H9 (cell line): ENCODE results near the gene ATRN. TPM values are rescaled to one million over a fixed set of nuclear protein-coding genes. Genes with fewer than 3 reads are reported as not detected.

Experiments used
- DNase-seq: peaks from one replicate; pipeline ENCODE4 v3.0.0-alpha.2; 2017
- H2AFZ ChIP-seq: one replicate; pipeline ENCODE4 v1.6.1; 2013; ENCODE audit warnings: mild to moderate bottlenecking, low read length, control low read depth, moderate library complexity
- H2AK5ac ChIP-seq: 2 replicates; pipeline ENCODE4 v1.6.1; 2013; ENCODE audit warnings: low read length, control low read depth, mixed read lengths; ENCODE audit not compliant: insufficient read length
- H2BK120ac ChIP-seq: one replicate; pipeline ENCODE4 v1.6.1; 2013; ENCODE audit warnings: low read depth, mild to moderate bottlenecking, low read length, control low read depth, inconsistent platforms; ENCODE audit not compliant: poor library complexity, severe bottlenecking
- H2BK12ac ChIP-seq: 2 replicates; pipeline ENCODE4 v1.6.1; 2013; ENCODE audit warnings: low read length, control low read depth, mixed read lengths, low read depth; ENCODE audit not compliant: insufficient read length
- H2BK15ac ChIP-seq: 2 replicates; pipeline ENCODE4 v1.6.1; 2013; ENCODE audit warnings: low read depth, low read length, control low read depth
- H2BK20ac ChIP-seq: one replicate; pipeline ENCODE4 v1.6.1; 2013; ENCODE audit warnings: low read depth, mild to moderate bottlenecking, low read length, control low read depth, inconsistent platforms; ENCODE audit not compliant: poor library complexity, severe bottlenecking
- H2BK5ac ChIP-seq: 2 replicates; pipeline ENCODE4 v1.6.1; 2013; ENCODE audit warnings: low read length, control low read depth, mixed read lengths; ENCODE audit not compliant: insufficient read length
- H3K14ac ChIP-seq: 2 replicates; pipeline ENCODE4 v1.6.1; 2013; ENCODE audit warnings: low read length, control low read depth; ENCODE audit not compliant: insufficient read depth
- H3K18ac ChIP-seq: 2 replicates; pipeline ENCODE4 v1.6.1; 2013; ENCODE audit warnings: low read depth, mild to moderate bottlenecking, mixed read lengths, low read length, control low read depth; ENCODE audit not compliant: insufficient read length
- H3K23ac ChIP-seq: 2 replicates; pipeline ENCODE4 v1.6.1; 2013; ENCODE audit warnings: low read length, control low read depth, mixed read lengths, low read depth; ENCODE audit not compliant: insufficient read length
- H3K23me2 ChIP-seq: 2 replicates; pipeline ENCODE4 v1.6.1; 2013; ENCODE audit warnings: low read depth, mild to moderate bottlenecking, mixed read lengths, low read length, control low read depth; ENCODE audit not compliant: insufficient read length, poor library complexity, severe bottlenecking
- H3K27ac ChIP-seq: 2 replicates; pipeline ENCODE4 v1.5.1; 2013; ENCODE audit warnings: low read length, control low read depth, mixed read lengths, low read depth; ENCODE audit not compliant: insufficient read length
- H3K27me3 ChIP-seq: 2 replicates; pipeline ENCODE4 v1.6.1; 2013; ENCODE audit warnings: low read length, control low read depth, inconsistent platforms; ENCODE audit not compliant: insufficient read depth
- H3K4ac ChIP-seq: 2 replicates; pipeline ENCODE4 v1.6.1; 2013; ENCODE audit warnings: low read depth, mild to moderate bottlenecking, control low read depth, inconsistent platforms, low read length, moderate library complexity
- H3K4me1 ChIP-seq: 2 replicates; pipeline ENCODE4 v1.6.1; 2013; ENCODE audit warnings: low read length, control low read depth, inconsistent platforms; ENCODE audit not compliant: insufficient read depth
- H3K4me2 ChIP-seq: 2 replicates; pipeline ENCODE4 v1.6.1; 2013; ENCODE audit warnings: low read length, control low read depth, mixed read lengths; ENCODE audit not compliant: insufficient read length, insufficient read depth
- H3K56ac ChIP-seq: 2 replicates; pipeline ENCODE4 v1.6.1; 2013; ENCODE audit warnings: low read depth, mild to moderate bottlenecking, mixed read lengths, low read length, control low read depth; ENCODE audit not compliant: insufficient read length
- H3K79me1 ChIP-seq: 2 replicates; pipeline ENCODE4 v1.6.1; 2013; ENCODE audit warnings: low read depth, mild to moderate bottlenecking, moderate library complexity, low read length, control low read depth, inconsistent platforms; ENCODE audit not compliant: insufficient read depth, poor library complexity, severe bottlenecking
- H3K79me2 ChIP-seq: 2 replicates; pipeline ENCODE4 v1.6.1; 2013; ENCODE audit warnings: low read length, control low read depth, inconsistent platforms; ENCODE audit not compliant: insufficient read depth
- H3K9ac ChIP-seq: 2 replicates; pipeline ENCODE4 v1.6.1; 2013; ENCODE audit warnings: low read length, control low read depth, mixed read lengths; ENCODE audit not compliant: insufficient read length; ENCODE audit errors: extremely low read depth
- H3K9me3 ChIP-seq: one replicate; pipeline ENCODE4 v1.6.1; 2013; ENCODE audit warnings: low read depth, low read length, inconsistent platforms; ENCODE audit not compliant: control insufficient read depth
- H3T11ph ChIP-seq: one replicate; pipeline ENCODE4 v1.6.1; 2013; ENCODE audit warnings: mild to moderate bottlenecking, low read length, control low read depth, inconsistent platforms
- H4K20me1 ChIP-seq: one replicate; pipeline ENCODE4 v1.6.1; 2013; ENCODE audit not compliant: control insufficient read depth, insufficient read length, insufficient read depth
- H4K5ac ChIP-seq: 2 replicates; pipeline ENCODE4 v1.6.1; 2013; ENCODE audit warnings: low read depth, mild to moderate bottlenecking, mixed read lengths, low read length, control low read depth; ENCODE audit not compliant: insufficient read length
- H4K8ac ChIP-seq: replicated peaks from 2 replicates; pipeline ENCODE4 v1.6.1; 2013; ENCODE audit warnings: low read length, control low read depth, mixed read lengths, low read depth; ENCODE audit not compliant: insufficient read length
- H4K91ac ChIP-seq: 2 replicates; pipeline ENCODE4 v1.6.1; 2013; ENCODE audit warnings: low read depth, mild to moderate bottlenecking, moderate library complexity, mixed read lengths, low read length, control low read depth; ENCODE audit not compliant: insufficient read length
- H3K27ac Mint-ChIP-seq, 3 experiments: 2 replicates in 2 of 3; 3 replicates in 1 of 3; pipeline ENCODE4 v1.8.0; 2020 to 2021; ENCODE audit warnings: mixed read lengths in 3 of 3, mild to moderate bottlenecking in 1 of 3, moderate library complexity in 1 of 3
- H3K27me3 Mint-ChIP-seq: 2 replicates; pipeline ENCODE4 v1.8.0; 2021; ENCODE audit warnings: low read depth, mild to moderate bottlenecking, moderate library complexity, mixed read lengths
- H3K36me3 Mint-ChIP-seq, 3 experiments: 2 replicates in 2 of 3; 3 replicates in 1 of 3; pipeline ENCODE4 v1.8.0; 2020 to 2021; ENCODE audit warnings: low read depth in 3 of 3, mixed read lengths in 3 of 3; ENCODE audit not compliant: insufficient read depth in 1 of 3
- H3K4me1 Mint-ChIP-seq, 2 experiments: 2 replicates each; pipeline ENCODE4 v1.8.0; 2020; ENCODE audit warnings: mixed read lengths in 2 of 2
- H3K4me3 Mint-ChIP-seq, 2 experiments: 2 replicates in 1 of 2; 3 replicates in 1 of 2; pipeline ENCODE4 v1.8.0; 2020 to 2021; ENCODE audit warnings: mild to moderate bottlenecking in 2 of 2, mixed read lengths in 2 of 2, moderate library complexity in 1 of 2
- H3K9me3 Mint-ChIP-seq, 2 experiments: 2 replicates in 1 of 2; 3 replicates in 1 of 2; pipeline ENCODE4 v1.8.0; 2020; ENCODE audit warnings: mild to moderate bottlenecking in 2 of 2, mixed read lengths in 2 of 2, moderate library complexity in 1 of 2
- CTCF ChIP-seq: fragments of 200-600 bp; sonication (generic); conservative IDR thresholded peaks from 3 replicates; pipeline ENCODE4 v1.8.0; 2021; ENCODE audit warnings: antibody characterized with exemption, mild to moderate bottlenecking
- WGBS: extraction: QIAGEN DNeasy Blood & Tissue Kit; methylation state at CpG from one replicate; pipeline ENCODE4 v1.1.7; 2013; ENCODE audit warnings: missing lambda C conversion rate, low lambda C conversion rate, mixed read lengths; ENCODE audit not compliant: insufficient read length; ENCODE audit errors: extremely low coverage; 5-methylcytosine and 5-hydroxymethylcytosine counted together
- total RNA-seq: library from RNA; stranded (reverse); gene quantifications from 2 replicates; pipeline ENCODE4 v1.2.1, GENCODE V29; 2021

Gene ATRN
- total RNA-seq, 1 experiment from 2014 or later, result 23.1 TPM

- no CpG with 5 or more reads among the region's 9 CpGs for WGBS
- no peak overlapping the region for H2AFZ ChIP-seq
- H2BK20ac ChIP-seq, result no peak overlapping the region
- no peak overlapping the region for H3K18ac ChIP-seq
- H3K56ac ChIP-seq, result no peak overlapping the region
- no peak overlapping the region for H2BK12ac ChIP-seq
- no peaks in the 10 kb centered on the region; a peak in 1 of 7 replicates for H3K36me3 Mint-ChIP-seq
- H3K4me3 Mint-ChIP-seq, result no peak overlapping the region
- no peak overlapping the region for H3K14ac ChIP-seq
- no peak overlapping the region for H2BK15ac ChIP-seq
- H3K79me2 ChIP-seq, result no peaks in the 10 kb centered on the region
- no peak overlapping the region for H2BK120ac ChIP-seq
- no peaks in the 10 kb centered on the region for H3K23me2 ChIP-seq
- H3K27me3 Mint-ChIP-seq, result peaks cover 7% of the 10 kb centered on the region
- no peaks in the 10 kb centered on the region for H3K27me3 ChIP-seq
- no peak overlapping the region for H2BK5ac ChIP-seq
- no peak overlapping the region for H3K4me2 ChIP-seq
- no peaks in the 10 kb centered on the region for H3K79me1 ChIP-seq
- no peaks in the 10 kb centered on the region for H4K20me1 ChIP-seq
- H2AK5ac ChIP-seq, result no peak overlapping the region
- no peak overlapping the region for H4K5ac ChIP-seq
- H3K27ac ChIP-seq, result no peak overlapping the region
- no peak overlapping the region for H4K8ac ChIP-seq
- DNase-seq, result no peak
- no peak overlapping the region for H3T11ph ChIP-seq
- H3K9ac ChIP-seq, result no peak overlapping the region
- H3K4me1 ChIP-seq, result no peaks in the 10 kb centered on the region
- H3K9me3 Mint-ChIP-seq, result peaks cover 3% of the 10 kb centered on the region in 2 experiments; a peak in 3 of 5 replicates
- H3K4me1 Mint-ChIP-seq, result peaks cover 2 to 7% of the 10 kb centered on the region in 2 experiments; a peak in 3 of 4 replicates
- no peak for TF ChIP-seq CTCF
- H3K27ac Mint-ChIP-seq, result no peak overlapping the region
- H4K91ac ChIP-seq, result no peak overlapping the region
- H3K23ac ChIP-seq, result no peak overlapping the region
- H3K9me3 ChIP-seq, result no peaks in the 10 kb centered on the region
- no peak overlapping the region for H3K4ac ChIP-seq
Measured at GRCh38 chr20:3691897-3692296, 221.1 kb downstream of the ATRN start.
